Kidney tubule cell (primary cell): Measurements from ENCODE around the gene SREK1IP1.
A peak's percentile ranks its signal among the peaks of the same experiment; 100 is the strongest.
"Not testable (repeated sequence)": the region's sequence is repeated elsewhere in the genome, so short reads cannot be mapped to it uniquely, and the experiment has no call there.

Experiments used
- DNase-seq: peaks from one replicate; pipeline ENCODE4 v3.0.0-alpha.2; 2018; ENCODE audit warnings: low spot score

SREK1IP1 gene

GRCh38 chr5:64763948-64764503 is 4.5 kb downstream of the SREK1IP1 start:
- DNase-seq = no peak

- no peak for DNase-seq
Observed at GRCh38 chr5:64759960-64760660, 8.4 kb downstream of the SREK1IP1 start.

GRCh38 chr5:64758901-64759300 is 9.6 kb downstream of the SREK1IP1 start:
- no peak for DNase-seq

GRCh38 chr5:64754066-64754465 is 14.4 kb downstream of the SREK1IP1 start:
- no peak for DNase-seq

GRCh38 chr5:64749385-64749784 is 19.1 kb downstream of the SREK1IP1 start:
- DNase-seq = no peak

- DNase-seq = peak; percentile 22
Observed at GRCh38 chr5:64746446-64746845, 22.0 kb downstream of the SREK1IP1 start.

- DNase-seq = no peak
Observed at GRCh38 chr5:64744914-64745313, 23.6 kb downstream of the SREK1IP1 start.

GRCh38 chr5:64742821-64743220 is 25.7 kb downstream of the SREK1IP1 start:
- DNase-seq = no peak

GRCh38 chr5:64742411-64742810 is 26.1 kb downstream of the SREK1IP1 start:
- no peak for DNase-seq

- DNase-seq = no peak
Observed at GRCh38 chr5:64727150-64727549, 41.3 kb downstream of the SREK1IP1 start.

GRCh38 chr5:64722588-64722987 is 45.9 kb downstream of the SREK1IP1 start:
- DNase-seq = no peak

- not testable (repeated sequence) for DNase-seq
Observed at GRCh38 chr5:64714495-64714894, 54.0 kb downstream of the SREK1IP1 start.

- DNase-seq = peak; percentile 22
Observed at GRCh38 chr5:64707191-64707590, 61.3 kb downstream of the SREK1IP1 start.

GRCh38 chr5:64706074-64706473 is 62.4 kb downstream of the SREK1IP1 start:
- not testable (repeated sequence) for DNase-seq

GRCh38 chr5:64700765-64701164 is 67.7 kb downstream of the SREK1IP1 start:
- DNase-seq = no peak

GRCh38 chr5:64696414-64696813 is 72.1 kb downstream of the SREK1IP1 start:
- DNase-seq = not testable (repeated sequence)

- DNase-seq = peak; percentile 77
Observed at GRCh38 chr5:64693636-64694035, 74.9 kb downstream of the SREK1IP1 start.

GRCh38 chr5:64691291-64691690 is 77.2 kb downstream of the SREK1IP1 start:
- DNase-seq = peak; percentile 6

- DNase-seq = peak; percentile 44
Observed at GRCh38 chr5:64690417-64691151, 77.9 kb downstream of the SREK1IP1 start, which contains the start of gene SHISAL2B. Gene SHISAL2B (plus strand): TSS chr5:64690503. CDS start chr5:64690624, 121 bp downstream.

GRCh38 chr5:64690104-64690416 is 78.4 kb downstream of the SREK1IP1 start:
- DNase-seq = no peak

- DNase-seq = no peak
Observed at GRCh38 chr5:64688965-64689364, 79.5 kb downstream of the SREK1IP1 start.

GRCh38 chr5:64688391-64688790 is 80.1 kb downstream of the SREK1IP1 start:
- no peak for DNase-seq

- DNase-seq = no peak
Observed at GRCh38 chr5:64685866-64686265, 82.6 kb downstream of the SREK1IP1 start.
